K562 (cell line): Measurements from ENCODE around the gene PPP2R3C. TPM values are rescaled to one million over a fixed set of nuclear protein-coding genes. Genes with fewer than 3 reads are reported as not detected.

Source experiments
- ATAC-seq: fragments of 200-7000 bp; cut with Tn5 transposase; 3 replicates; pipeline ENCODE4 v1.9.1; 2020; ENCODE audit warnings: moderate library complexity
- BruUV-seq: library from RNA; stranded (reverse); fragments of 400-500 nt; replicated peaks from 2 replicates; lab custom pipeline; 2021; lab: Mats Ljungman, UMichigan
- CTCF ChIA-PET: fragments of 300-600 bp; formaldehyde crosslinking; extraction: SDS; loops from one replicate; lab custom pipeline; 2021; ENCODE audit warnings: low intra/inter-chr PET ratio; lab: Yijun Ruan, JAX
- POLR2A ChIA-PET: fragments of 300-600, 350-650 bp; sonication (Branson Sonifier 250); formaldehyde crosslinking; extraction: SDS; loops from one replicate; lab custom pipeline; 2021; ENCODE audit warnings: antibody characterized with exemption, inconsistent platforms; lab: Yijun Ruan, JAX
- DNase-seq, 4 experiments: peaks; one replicate each; pipeline versions ENCODE4 v3.0.0 to v3.0.0-alpha.2; 2011 to 2018; ENCODE audit warnings: low spot score in 3 of 4, mixed read lengths in 3 of 4; ENCODE audit errors: extremely low read depth in 1 of 4
- FAIRE-seq: peaks from 2 replicates; lab custom pipeline; 2011; peaks lifted over from hg19 to GRCh38; lab: Jason Lieb, UNC
- H2AFZ ChIP-seq: 2 replicates; pipeline ENCODE4 v1.6.0; 2011; ENCODE audit warnings: low read depth, low read length, control low read depth, inconsistent platforms
- H3K27ac ChIP-seq: fragments of 200-600 bp; 3 replicates; pipeline ENCODE4 v1.8.0; 2011; ENCODE audit warnings: low read depth, mild to moderate bottlenecking, control low read depth, inconsistent platforms, low read length, moderate library complexity, mixed read lengths; ENCODE audit errors: extremely low read depth
- H3K27me3 ChIP-seq, 2 experiments: fragments of 300-600 bp in 1 of 2; 2 replicates in 1 of 2; 3 replicates in 1 of 2; pipeline versions ENCODE4 v1.6.0 to v1.8.0; 2011; ENCODE audit warnings: inconsistent platforms in 2 of 2, low read length in 2 of 2, mild to moderate bottlenecking in 1 of 2, mixed read lengths in 1 of 2, moderate library complexity in 1 of 2; ENCODE audit not compliant: control insufficient read depth in 2 of 2, insufficient read depth in 2 of 2
- H3K36me3 ChIP-seq: fragments of 300-600 bp; 3 replicates; pipeline ENCODE4 v1.8.0; 2011; ENCODE audit warnings: mild to moderate bottlenecking, low read length, inconsistent platforms; ENCODE audit not compliant: control insufficient read depth, insufficient read depth
- H3K4me1 ChIP-seq, 2 experiments: fragments of 200-600 bp in 1 of 2; replicated peaks in 1 of 2; 2 replicates in 1 of 2; 3 replicates in 1 of 2; pipeline versions ENCODE4 v1.5.1 to v1.8.0; 2011; ENCODE audit warnings: inconsistent platforms in 2 of 2, low read length in 2 of 2, mild to moderate bottlenecking in 1 of 2, mixed read lengths in 1 of 2, moderate library complexity in 1 of 2; ENCODE audit not compliant: control insufficient read depth in 2 of 2, insufficient read depth in 2 of 2
- H3K4me2 ChIP-seq: 2 replicates; pipeline ENCODE4 v1.6.1; 2011; ENCODE audit warnings: low read length, control low read depth, inconsistent platforms, mixed read lengths; ENCODE audit not compliant: insufficient read depth
- H3K4me3 ChIP-seq: fragments of 200-600 bp; sonication (generic), shearing (Covaris generic); 2 replicates; pipeline ENCODE4 v1.5.1; 2016; ENCODE audit warnings: control low read depth, inconsistent platforms
- H3K79me2 ChIP-seq: fragments of 200-600 bp; 3 replicates; pipeline ENCODE4 v1.8.0; 2011; ENCODE audit warnings: low read length, inconsistent platforms; ENCODE audit not compliant: control insufficient read depth, insufficient read depth
- H3K9ac ChIP-seq, 2 experiments: 2 replicates each; pipeline versions ENCODE4 v1.6.0 to v1.6.1; 2011; ENCODE audit warnings: low read depth in 2 of 2, low read length in 2 of 2, control low read depth in 1 of 2, inconsistent platforms in 1 of 2, mild to moderate bottlenecking in 1 of 2, mixed read lengths in 1 of 2; ENCODE audit not compliant: insufficient read depth in 1 of 2
- H3K9me1 ChIP-seq: one replicate; pipeline ENCODE4 v1.6.0; 2011; ENCODE audit warnings: inconsistent platforms, mild to moderate bottlenecking, low read length, moderate library complexity; ENCODE audit not compliant: control insufficient read depth, insufficient read depth
- H3K9me3 ChIP-seq: replicated peaks from 2 replicates; pipeline ENCODE4 v1.5.1; 2011; ENCODE audit warnings: low read depth, low read length, inconsistent platforms; ENCODE audit not compliant: control insufficient read depth, insufficient read depth
- H4K20me1 ChIP-seq: replicated peaks from 2 replicates; pipeline ENCODE4 v1.6.1; 2011; ENCODE audit warnings: low read length, inconsistent platforms, mixed read lengths; ENCODE audit not compliant: control insufficient read depth, insufficient read depth
- DACH1 ChIP-seq: fragments of 450-650 bp; IDR thresholded peaks from 2 replicates; pipeline ENCODE4 v1.6.1; 2018; ENCODE audit not compliant: partially characterized antibody
- ID3 ChIP-seq, 2 experiments: fragments of 250-450 bp in 1 of 2; fragments of 450-650 bp in 1 of 2; sonication (Bioruptor Pico) in 1 of 2; IDR thresholded peaks; 2 replicates each; pipeline versions ENCODE4 v1.6.1 to v1.8.0; 2016 to 2021; ENCODE audit warnings: mild to moderate bottlenecking in 2 of 2, moderate library complexity in 2 of 2, missing compliant biosample characterization in 1 of 2, missing genetic modification characterization in 1 of 2
- ZBTB17 ChIP-seq: fragments of 450-650 bp; formaldehyde crosslinking; IDR thresholded peaks from 2 replicates; pipeline ENCODE4 v1.4.0; 2020; ENCODE audit warnings: mild to moderate bottlenecking
- ZNF444 ChIP-seq: fragments of 250-450 bp; sonication (Bioruptor Pico); IDR thresholded peaks from 2 replicates; pipeline ENCODE4 v1.4.0; 2020; ENCODE audit warnings: mild to moderate bottlenecking, moderate library complexity
- ZNF507 ChIP-seq: conservative IDR thresholded peaks from 2 replicates; pipeline ENCODE4 v1.6.1; 2017; ENCODE audit warnings: missing genetic modification characterization, missing compliant biosample characterization
- ZNF609 ChIP-seq: sonication (generic); formaldehyde crosslinking; IDR thresholded peaks from 2 replicates; pipeline ENCODE4 v1.8.1; 2023; ENCODE audit warnings: missing genetic modification reagents, mild to moderate bottlenecking, borderline replicate concordance
- WGBS: fragments of 100-300 bp; shearing (Covaris generic); methylation state at CpG from one replicate; pipeline ENCODE4 v1.1.6; 2016; ENCODE audit warnings: low coverage, mixed read lengths; ENCODE audit not compliant: insufficient coverage; ENCODE audit errors: missing lambda C conversion rate; 5-methylcytosine and 5-hydroxymethylcytosine counted together
- in situ Hi-C: fragments of 300-500 bp; cut with MboI; formaldehyde crosslinking; loops from 4 replicates; pipeline ENCODE4 v1.15.0; 2018; ENCODE audit warnings: inconsistent platforms, mixed read lengths
- intact Hi-C: fragments of 100-400 bp; cut with micrococcal nuclease; formaldehyde crosslinking; loops from 2 replicates; pipeline ENCODE4 v1.14.2; 2022
- polyA plus RNA-seq, 8 experiments: library from polyadenylated mRNA; depleted of rRNA in 4 of 8; stranded (reverse) in 5 of 8; unstranded in 3 of 8; fragments of >200 nt; fragmentation: Nextera tagmentation in 2 of 8; fragmentation: Illumina TruSeq in 1 of 8; extraction: Ambion mirVana in 2 of 8; extraction: Trizol in 1 of 8; gene quantifications; 2 replicates each; pipeline versions ENCODE4 v1.2.1 to v1.2.3, GENCODE V29; 2011 to 2014; ENCODE audit warnings: inconsistent platforms in 1 of 8, missing spikeins in 1 of 8
- total RNA-seq, 7 experiments: library from RNA; depleted of rRNA in 6 of 7; stranded (reverse); fragments of >200 nt in 6 of 7; fragmentation: Illumina TruSeq in 2 of 7; extraction: Trizol in 2 of 7; gene quantifications; 2 replicates each; pipeline versions ENCODE4 v1.2.1 to v1.2.3, GENCODE V29; 2011 to 2021; ENCODE audit warnings: low replicate concordance in 1 of 7

Gene PPP2R3C
- total and polyA plus RNA-seq, 9 of the 15 experiments (the other 6 are each of a cell fraction or from before 2014, with no cell fraction given) = 14.7 to 43.3 (median 22.7) TPM

DNA sequence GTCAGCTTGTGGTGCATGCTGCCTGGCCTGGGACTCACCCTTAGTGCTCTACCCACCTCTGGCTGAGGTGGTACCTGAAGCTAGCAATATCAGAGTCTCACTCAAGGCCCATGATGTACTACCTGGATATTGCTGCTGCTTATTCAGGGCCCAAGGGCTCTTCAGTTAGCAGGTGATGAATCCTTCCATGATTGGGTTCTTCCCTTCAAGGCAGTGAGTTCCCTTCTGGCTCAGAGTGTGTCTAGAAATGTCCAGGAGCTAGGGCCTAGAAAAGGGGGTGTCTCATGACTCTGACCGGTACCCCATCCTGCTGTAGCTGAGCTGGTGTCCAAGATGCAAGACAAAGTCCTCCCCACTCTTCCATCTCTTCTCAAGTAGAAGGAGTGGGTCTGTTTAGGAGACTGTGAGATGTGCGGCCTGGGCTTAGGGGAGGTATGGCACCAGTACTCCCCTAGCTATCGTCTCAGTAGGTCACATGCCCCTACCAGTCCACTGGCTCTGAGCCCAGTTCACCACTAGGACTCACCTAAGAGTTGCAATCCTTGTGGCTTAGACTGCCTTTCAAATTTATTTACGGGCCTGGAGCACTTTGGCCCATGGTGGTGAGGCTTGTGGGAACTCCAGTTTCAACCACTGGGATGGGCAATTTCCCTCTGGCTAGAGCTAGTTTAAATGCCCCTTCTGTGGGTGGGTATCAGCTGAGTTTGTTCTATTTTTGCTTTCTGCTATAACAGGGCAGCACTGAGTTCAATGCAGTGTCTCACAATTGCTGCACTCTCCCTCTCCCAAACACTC lies 12.7 kb upstream of the PPP2R3C start:
- BruUV-seq = no TSS peak
- no peak for FAIRE-seq
- no peaks in the 10 kb centered on the region for H3K9me1 ChIP-seq
- no peak overlapping the region for H2AFZ ChIP-seq
- H3K4me1 ChIP-seq = no peaks in the 10 kb centered on the region
- H4K20me1 ChIP-seq = no peaks in the 10 kb centered on the region
- no peaks in the 10 kb centered on the region for H3K9me3 ChIP-seq
- no peak overlapping the region for H3K27ac ChIP-seq
- H3K4me2 ChIP-seq = no peak overlapping the region
- H3K79me2 ChIP-seq = peaks cover 2% of the 10 kb centered on the region; the same call in 1 of the 3 replicates
- WGBS = 93% methylated on average over 3 of the region's 4 CpGs
- peaks cover 20% of the 10 kb centered on the region; the same call in 1 of the 3 replicates for H3K36me3 ChIP-seq
- ChIA-PET POLR2A (interaction anchor here (0.7 kb wide), 1 partner anchor 270 kb away, joined by 3 read pairs; the partner anchor contains the start of gene NFKBIA), CTCF (no interaction called here)
- ATAC-seq = no peak
- in situ Hi-C loops (no loop called here), intact Hi-C loops (no loop called here)
- H3K4me3 ChIP-seq = no peak overlapping the region
- H3K9ac ChIP-seq = no peak overlapping the region
- no peak for DNase-seq
- no peaks in the 10 kb centered on the region for H3K27me3 ChIP-seq
- TF ChIP-seq ZBTB17 (CRISPR knock-in tag) (no peak), ZNF444 (CRISPR knock-in tag) (no peak), ID3 (CRISPR knock-in tag; IDR thresholded peaks at IDR 0.05) (no peak), ID3 (tag; IDR thresholded peaks at IDR 0.05) (no peak), ZNF609 (CRISPR knock-in tag) (no peak), DACH1 (no peak), ZNF507 (tag) (no peak)
